Right lobe of liver (tissue), 6 donors: ENCODE measurements around the gene EHF. TPM values are rescaled to one million over a fixed set of nuclear protein-coding genes. Genes with fewer than 3 reads are reported as not detected.

ENCODE experiments used
- ATAC-seq, 4 donors: fragments of 200-7000 bp; cut with Tn5 transposase; one replicate each; pipeline ENCODE4 v1.9.1; 2020; ENCODE audit warnings: mild to moderate bottlenecking in 4 of 4, moderate library complexity in 4 of 4
- DNase-seq, 3 donors: peaks; one replicate each; pipeline ENCODE4 v3.0.0-alpha.2; 2020
- H3K27ac ChIP-seq, 3 donors: fragments of 200-600 bp; one replicate each; pipeline ENCODE4 v1.8.0; 2022
- H3K27me3 ChIP-seq, 2 donors: fragments of 200-600 bp; one replicate each; pipeline ENCODE4 v1.8.0; 2022
- H3K36me3 ChIP-seq, 4 donors: fragments of 200-600 bp; sonication (generic) in 1 of 4; one replicate each; pipeline versions ENCODE4 v1.5.1 to v1.8.0; 2017 to 2022; ENCODE audit warnings: control low read depth in 1 of 4
- H3K4me1 ChIP-seq, 4 donors: fragments of 200-600 bp; sonication (generic) in 1 of 4; one replicate each; pipeline versions ENCODE4 v1.5.1 to v1.8.0; 2017 to 2022; ENCODE audit warnings: control low read depth in 1 of 4
- H3K4me3 ChIP-seq, 3 donors: fragments of 200-600 bp; one replicate each; pipeline ENCODE4 v1.8.0; 2022
- H3K9me3 ChIP-seq, 4 donors: fragments of 200-600 bp; sonication (generic) in 1 of 4; one replicate each; pipeline versions ENCODE4 v1.5.1 to v1.8.0; 2017 to 2022; ENCODE audit warnings: control low read depth in 1 of 4
- POLR2A ChIP-seq: fragments of 450-650 bp; IDR thresholded peaks from one replicate; pipeline ENCODE4 v1.6.1; 2017; ENCODE audit warnings: antibody characterized with exemption, mild to moderate bottlenecking
- WGBS: methylation state at CpG from one replicate; pipeline ENCODE4 v1.1.6; 2018; ENCODE audit warnings: low coverage, low lambda C conversion rate; ENCODE audit not compliant: insufficient coverage; ENCODE audit errors: missing lambda C conversion rate; 5-methylcytosine and 5-hydroxymethylcytosine counted together
- intact Hi-C, 2 donors: fragments of 100-400 bp; cut with DNase I; formaldehyde crosslinking; loops; one replicate each; pipeline versions ENCODE4 v1.11.2 to v1.14.1; 2022
- total RNA-seq, 6 experiments: library from RNA; depleted of rRNA in 2 of 6; stranded (reverse); fragments of >200 nt in 2 of 6; fragmentation: NEBNext Ultra II Directional in 3 of 6; extraction: Animal tissue kit (Norgen Biotek cat#: 25700) in 3 of 6; gene quantifications; one replicate each; pipeline versions ENCODE4 v1.1.0 to v1.2.4, GENCODE V29; 2016 to 2023
- TF ChIP-seq, protein P1 (sequence below), 4 donors: fragments of 200-600 bp in 3 of 4; fragments of 450-650 bp in 1 of 4; IDR thresholded peaks; one replicate each; pipeline versions ENCODE4 v1.5.1 to v1.8.0; 2016 to 2022; ENCODE audit warnings: antibody characterized with exemption in 4 of 4, mild to moderate bottlenecking in 2 of 4
- donor health status: DM: no; HTN: yes; CAD: no.
- donor health status: DM: no; HTN: no; CAD: no.
- donor health status: DM: no; HTN: no; CAD: no.
- donor health status: DM: no; HTN: yes; CAD: no.
- donor health status: DM: no; HTN: yes; CAD: no.

The EHF gene
- total RNA-seq, 6 experiments from 2014 or later: 1.00 to 3.3 (median 1.5) TPM

DNA sequence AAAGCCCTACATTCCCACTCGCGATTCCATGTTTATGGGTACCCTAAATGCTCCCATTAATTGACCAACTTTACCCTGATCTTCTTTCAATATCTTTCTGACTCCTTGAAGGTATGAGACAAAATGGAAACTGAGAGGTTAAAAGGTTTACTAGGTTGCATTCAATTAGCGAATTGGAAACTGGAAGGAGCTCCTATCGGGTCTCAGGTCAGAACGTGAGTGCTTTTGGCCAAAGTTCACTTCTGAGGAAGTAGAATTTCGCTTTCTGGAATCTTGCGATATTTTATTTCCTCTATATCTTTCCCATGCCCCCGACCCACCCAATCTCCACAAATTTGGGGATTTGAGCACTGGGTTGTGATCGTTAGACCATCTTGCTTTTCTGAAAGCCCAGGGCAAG, 2.6 kb downstream of the EHF start:
- Histone ChIP-seq H3K4me1 (no peaks in the 10 kb centered on the region), H3K4me3 (no peak overlapping the region), H3K36me3 (no peaks in the 10 kb centered on the region), H3K27me3 (no peaks in the 10 kb centered on the region), H3K9me3 (no peaks in the 10 kb centered on the region), H3K27ac (no peak overlapping the region)
- intact Hi-C loops: no loop called here
- 59% methylated on average over 9 of the region's 9 CpGs for WGBS
- TF ChIP-seq, protein P1, sequence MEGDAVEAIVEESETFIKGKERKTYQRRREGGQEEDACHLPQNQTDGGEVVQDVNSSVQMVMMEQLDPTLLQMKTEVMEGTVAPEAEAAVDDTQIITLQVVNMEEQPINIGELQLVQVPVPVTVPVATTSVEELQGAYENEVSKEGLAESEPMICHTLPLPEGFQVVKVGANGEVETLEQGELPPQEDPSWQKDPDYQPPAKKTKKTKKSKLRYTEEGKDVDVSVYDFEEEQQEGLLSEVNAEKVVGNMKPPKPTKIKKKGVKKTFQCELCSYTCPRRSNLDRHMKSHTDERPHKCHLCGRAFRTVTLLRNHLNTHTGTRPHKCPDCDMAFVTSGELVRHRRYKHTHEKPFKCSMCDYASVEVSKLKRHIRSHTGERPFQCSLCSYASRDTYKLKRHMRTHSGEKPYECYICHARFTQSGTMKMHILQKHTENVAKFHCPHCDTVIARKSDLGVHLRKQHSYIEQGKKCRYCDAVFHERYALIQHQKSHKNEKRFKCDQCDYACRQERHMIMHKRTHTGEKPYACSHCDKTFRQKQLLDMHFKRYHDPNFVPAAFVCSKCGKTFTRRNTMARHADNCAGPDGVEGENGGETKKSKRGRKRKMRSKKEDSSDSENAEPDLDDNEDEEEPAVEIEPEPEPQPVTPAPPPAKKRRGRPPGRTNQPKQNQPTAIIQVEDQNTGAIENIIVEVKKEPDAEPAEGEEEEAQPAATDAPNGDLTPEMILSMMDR (IDR thresholded peaks at IDR 0.05): no peak
- no peak for TF ChIP-seq POLR2A
- DNase-seq (no peak), ATAC-seq (no peak)

DNA sequence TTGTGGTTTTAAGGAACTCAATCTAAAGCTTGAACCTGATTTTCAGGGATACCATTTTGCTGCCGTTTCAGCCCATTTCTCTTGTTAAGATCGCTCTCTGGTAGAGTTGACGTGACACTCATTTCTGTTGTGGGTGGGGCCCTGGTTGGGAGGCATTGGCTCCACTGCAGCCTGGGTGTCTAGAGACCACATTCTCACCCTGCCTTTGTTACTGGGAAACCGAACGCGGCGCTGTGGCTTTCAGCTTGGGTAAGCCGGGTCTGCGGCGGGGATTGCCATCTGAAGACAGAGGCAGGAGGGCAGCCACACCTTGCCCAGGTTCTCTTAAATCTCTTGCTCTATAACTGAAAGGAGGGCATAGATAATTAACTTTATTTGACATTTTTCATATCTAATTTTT, 3.2 kb downstream of the EHF start:
- ATAC-seq: no peak

GRCh38 chr11:34625576-34625975, 4.7 kb downstream of the EHF start:
- Histone ChIP-seq H3K27ac (no peak overlapping the region), H3K4me3 (no peak overlapping the region), H3K36me3 (no peaks in the 10 kb centered on the region), H3K9me3 (no peaks in the 10 kb centered on the region), H3K27me3 (no peaks in the 10 kb centered on the region), H3K4me1 (no peaks in the 10 kb centered on the region)
- WGBS: 64% methylated on average over 4 of the region's 4 CpGs
- intact Hi-C loops: no loop called here
- TF ChIP-seq, protein P1 (IDR thresholded peaks at IDR 0.05): no peak
- TF ChIP-seq POLR2A: no peak
- ATAC-seq: no peak
- no peak for DNase-seq

More for the DNA sequence above, 3.2 kb downstream of the EHF start:
- Histone ChIP-seq H3K36me3 (no peaks in the 10 kb centered on the region), H3K9me3 (no peaks in the 10 kb centered on the region), H3K27ac (no peak overlapping the region), H3K4me1 (no peaks in the 10 kb centered on the region), H3K4me3 (no peak overlapping the region), H3K27me3 (no peaks in the 10 kb centered on the region)
- intact Hi-C loops: no loop called here
- DNase-seq: no peak
- 90% methylated on average over 7 of the region's 10 CpGs for WGBS
- TF ChIP-seq POLR2A: no peak
- TF ChIP-seq, protein P1 (IDR thresholded peaks at IDR 0.05): no peak

DNA sequence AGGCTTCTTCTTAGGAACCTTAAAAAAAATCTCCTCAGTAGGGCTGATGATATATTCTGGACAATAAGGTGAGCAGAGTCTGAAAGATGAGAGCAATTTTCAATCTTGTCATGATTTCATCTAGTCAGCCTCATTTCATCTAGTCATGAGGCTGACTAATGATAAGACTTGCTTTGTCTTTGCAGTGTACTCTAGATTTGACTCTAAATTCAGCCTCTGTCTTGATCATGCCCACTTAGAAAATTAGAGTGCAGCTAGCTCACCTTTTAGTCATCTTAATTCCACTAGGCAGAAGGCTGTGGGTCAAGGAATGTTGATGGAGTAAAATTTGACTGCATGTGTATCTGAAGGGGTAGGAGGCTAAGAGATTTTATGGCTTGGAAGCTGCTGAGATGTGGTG, 5.5 kb downstream of the EHF start:
- H3K9me3 ChIP-seq: no peaks in the 10 kb centered on the region
- DNase-seq: no peak
- H3K27ac ChIP-seq: no peak overlapping the region
- H3K4me1 ChIP-seq: peaks cover 0 to 7% (median 2%) of the 10 kb centered on the region in 4 donors
- intact Hi-C loops: no loop called here
- H3K4me3 ChIP-seq: no peak overlapping the region
- TF ChIP-seq POLR2A: no peak
- H3K36me3 ChIP-seq: no peaks in the 10 kb centered on the region
- H3K27me3 ChIP-seq: no peaks in the 10 kb centered on the region
- no peak for ATAC-seq

DNA sequence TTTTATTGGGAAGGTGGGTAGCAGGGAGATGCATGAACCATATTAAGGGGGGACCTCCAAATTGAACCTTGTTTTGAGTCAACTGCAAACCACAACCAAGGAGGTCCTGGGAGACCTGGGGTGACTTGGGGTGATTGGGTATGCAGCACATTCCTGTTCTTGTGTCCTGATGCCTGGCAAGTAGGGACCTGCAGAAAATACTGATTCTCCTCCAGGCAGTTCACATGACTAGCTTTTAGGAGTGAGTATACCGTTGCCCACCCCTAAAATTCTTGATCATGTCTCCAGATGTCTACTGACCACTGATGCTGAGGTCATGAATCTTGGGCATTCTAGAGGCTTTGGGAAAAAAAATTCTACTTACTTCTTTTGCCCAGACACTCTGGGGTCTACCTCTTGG, 6.3 kb downstream of the EHF start:
- ATAC-seq (no peak), DNase-seq (no peak)
- intact Hi-C loops: no loop called here
- Histone ChIP-seq H3K36me3 (no peaks in the 10 kb centered on the region), H3K4me1 (peaks cover 0 to 13% (median 3%) of the 10 kb centered on the region in 4 donors), H3K27ac (no peak overlapping the region), H3K9me3 (no peaks in the 10 kb centered on the region), H3K27me3 (no peaks in the 10 kb centered on the region), H3K4me3 (no peak overlapping the region)
- TF ChIP-seq, protein P1 (IDR thresholded peaks at IDR 0.05): no peak
- TF ChIP-seq POLR2A: no peak
- WGBS: 73% methylated on average over 1 of the region's 1 CpG
